OCI-LY1 (cell line): Measurements from ENCODE around the gene RXFP2.

ENCODE experiments used
- H2AFZ ChIP-seq: fragments of 200-600 bp; sonication (generic), shearing (Covaris generic); 2 replicates; pipeline ENCODE4 v1.6.0; 2014; ENCODE audit warnings: antibody characterized with exemption, mild to moderate bottlenecking, low read length
- H3F3A ChIP-seq: fragments of 200-600 bp; sonication (generic), shearing (Covaris generic); 2 replicates; pipeline ENCODE4 v1.6.0; 2014; ENCODE audit warnings: mild to moderate bottlenecking, antibody characterized with exemption, low read length, moderate library complexity; ENCODE audit not compliant: insufficient read depth
- H3K27ac ChIP-seq: fragments of 200-600 bp; sonication (generic); 2 replicates; pipeline ENCODE4 v1.5.1; 2014; ENCODE audit warnings: low read length, mixed run types, mild to moderate bottlenecking, low read depth; ENCODE audit not compliant: poor library complexity, severe bottlenecking
- H3K27me3 ChIP-seq: fragments of 200-600 bp; sonication (generic); 2 replicates; pipeline ENCODE4 v1.6.0; 2014; ENCODE audit warnings: antibody characterized with exemption, mild to moderate bottlenecking, low read length, moderate library complexity; ENCODE audit not compliant: insufficient read depth
- H3K36me3 ChIP-seq: fragments of 200-600 bp; sonication (generic); 2 replicates; pipeline ENCODE4 v1.6.1; 2014; ENCODE audit warnings: mild to moderate bottlenecking, antibody characterized with exemption, low read length, moderate library complexity, mixed read lengths; ENCODE audit not compliant: insufficient read depth
- H3K4me1 ChIP-seq: fragments of 200-600 bp; sonication (generic); 2 replicates; pipeline ENCODE4 v1.5.1; 2014; ENCODE audit warnings: mild to moderate bottlenecking, low read length, moderate library complexity; ENCODE audit not compliant: insufficient read depth, severe bottlenecking
- H3K4me2 ChIP-seq: fragments of 200-600 bp; sonication (generic), shearing (Covaris generic); 2 replicates; pipeline ENCODE4 v1.6.1; 2014; ENCODE audit warnings: low read length
- H3K4me3 ChIP-seq: fragments of 200-600 bp; sonication (generic); 2 replicates; pipeline ENCODE4 v1.5.1; 2014; ENCODE audit warnings: low read length, low read depth, mild to moderate bottlenecking, mixed read lengths; ENCODE audit not compliant: poor library complexity, severe bottlenecking
- H3K79me2 ChIP-seq: fragments of 200-600 bp; shearing (Covaris generic); 2 replicates; pipeline ENCODE4 v1.6.1; 2016; ENCODE audit warnings: mixed run types, low read length, mixed read lengths; ENCODE audit not compliant: insufficient read depth
- H3K9ac ChIP-seq: fragments of 200-600 bp; sonication (generic), shearing (Covaris generic); 2 replicates; pipeline ENCODE4 v1.6.1; 2014; ENCODE audit warnings: mild to moderate bottlenecking, low read length, mixed read lengths
- H3K9me2 ChIP-seq: fragments of 200-600 bp; sonication (generic), shearing (Covaris generic); 2 replicates; pipeline ENCODE4 v1.6.1; 2014; ENCODE audit warnings: low read depth, mild to moderate bottlenecking, low read length, mixed read lengths
- H3K9me3 ChIP-seq: fragments of 200-600 bp; shearing (Covaris generic); 2 replicates; pipeline ENCODE4 v1.6.1; 2014; ENCODE audit warnings: low read length, mixed read lengths
- H4K20me1 ChIP-seq: fragments of 200-600 bp; sonication (generic), shearing (Covaris generic); 2 replicates; pipeline ENCODE4 v1.6.0; 2016; ENCODE audit warnings: mild to moderate bottlenecking, low read length; ENCODE audit not compliant: insufficient read depth
- CTCF ChIP-seq: fragments of 200-600 bp; sonication (generic), shearing (Covaris generic); IDR thresholded peaks from 2 replicates; pipeline ENCODE4 v1.5.1; 2017; ENCODE audit warnings: mild to moderate bottlenecking, antibody characterized with exemption, low read length, moderate library complexity, mixed read lengths
- EZH2 ChIP-seq: fragments of 200-600 bp; sonication (generic), shearing (Covaris generic); IDR thresholded peaks from 2 replicates; pipeline ENCODE4 v1.8.0; 2017; ENCODE audit warnings: borderline replicate concordance, mixed run types, mild to moderate bottlenecking, antibody characterized with exemption, low read length, moderate library complexity, mixed read lengths

Gene RXFP2

GRCh38 chr13:31781064-31781463, 41.7 kb downstream of the RXFP2 start:
- H3K27me3 ChIP-seq: no peaks in the 10 kb centered on the region
- no peaks in the 10 kb centered on the region for H4K20me1 ChIP-seq
- H3K9me3 ChIP-seq: no peaks in the 10 kb centered on the region
- TF ChIP-seq CTCF (no peak), EZH2 (no peak)
- H3K9me2 ChIP-seq: no peaks in the 10 kb centered on the region
- no peak overlapping the region for H3K4me2 ChIP-seq
- H3K9ac ChIP-seq: no peak overlapping the region
- no peak overlapping the region for H2AFZ ChIP-seq
- H3K4me1 ChIP-seq: no peaks in the 10 kb centered on the region
- H3K4me3 ChIP-seq: no peak overlapping the region
- H3K36me3 ChIP-seq: no peaks in the 10 kb centered on the region
- H3K79me2 ChIP-seq: no peaks in the 10 kb centered on the region
- no peak overlapping the region for H3K27ac ChIP-seq
- H3F3A ChIP-seq: no peaks in the 10 kb centered on the region

- TF ChIP-seq EZH2 (no peak), CTCF (no peak)
- Histone ChIP-seq H3K4me1 (no peaks in the 10 kb centered on the region), H3K9me3 (no peaks in the 10 kb centered on the region), H3K9me2 (no peaks in the 10 kb centered on the region), H3K4me3 (no peak overlapping the region), H3K27me3 (no peaks in the 10 kb centered on the region), H3K4me2 (no peak overlapping the region), H4K20me1 (no peaks in the 10 kb centered on the region), H3K36me3 (no peaks in the 10 kb centered on the region), H3K9ac (no peak overlapping the region), H2AFZ (no peak overlapping the region), H3K79me2 (no peaks in the 10 kb centered on the region), H3K27ac (no peak overlapping the region), H3F3A (no peaks in the 10 kb centered on the region)
These were observed 46.7 kb downstream of the RXFP2 start for GRCh38 chr13:31786011-31786410.

- Histone ChIP-seq H3K4me2 (no peak overlapping the region), H3K27ac (no peak overlapping the region), H3K9me3 (no peaks in the 10 kb centered on the region), H3K9ac (no peak overlapping the region), H3K9me2 (no peaks in the 10 kb centered on the region), H3K4me3 (no peak overlapping the region), H3K4me1 (no peaks in the 10 kb centered on the region), H2AFZ (no peak overlapping the region), H3K27me3 (no peaks in the 10 kb centered on the region), H3F3A (no peaks in the 10 kb centered on the region), H3K36me3 (no peaks in the 10 kb centered on the region), H4K20me1 (no peaks in the 10 kb centered on the region), H3K79me2 (no peaks in the 10 kb centered on the region)
- no peak for TF ChIP-seq EZH2
- TF ChIP-seq CTCF: no peak
These were observed 51.7 kb downstream of the RXFP2 start for GRCh38 chr13:31790992-31791391.
